HL-60 (cell line): ENCODE measurements around the gene ARMC9.

Source experiments
- GABPA ChIP-seq: IDR thresholded peaks from 2 replicates; pipeline ENCODE4 v1.6.1; 2012; ENCODE audit warnings: low read depth
- POLR2AphosphoS5 ChIP-seq: IDR thresholded peaks from 2 replicates; pipeline ENCODE4 v1.6.1; 2012; ENCODE audit warnings: low read depth
- TF ChIP-seq, protein P1 (sequence below): IDR thresholded peaks from one replicate; pipeline ENCODE4 v1.5.1; 2011; ENCODE audit warnings: low read length, control low read depth, inconsistent platforms; ENCODE audit not compliant: insufficient read depth

DNA sequence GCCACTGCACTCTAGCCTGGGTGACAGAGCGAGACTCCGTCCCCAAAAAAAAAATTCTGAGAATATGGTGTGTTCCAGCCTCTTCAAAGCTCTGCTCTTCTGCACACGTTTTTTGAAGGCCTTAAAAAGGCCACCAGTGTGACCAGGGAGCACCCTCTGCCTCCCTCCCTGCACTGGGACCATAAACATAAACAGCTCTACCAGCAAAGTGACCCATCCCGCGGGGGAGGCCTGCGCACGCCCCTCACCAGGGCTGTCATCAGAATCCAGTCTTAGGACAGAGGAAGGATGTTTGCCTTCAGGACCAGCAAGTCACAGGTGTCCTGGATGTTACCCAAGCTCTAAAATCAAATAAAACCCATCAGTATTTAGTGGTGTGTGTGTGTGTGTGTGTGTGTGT is 173.9 kb downstream of the ARMC9 start:
- TF ChIP-seq GABPA (no peak), POLR2AphosphoS5 (no peak)
- TF ChIP-seq, protein P1, sequence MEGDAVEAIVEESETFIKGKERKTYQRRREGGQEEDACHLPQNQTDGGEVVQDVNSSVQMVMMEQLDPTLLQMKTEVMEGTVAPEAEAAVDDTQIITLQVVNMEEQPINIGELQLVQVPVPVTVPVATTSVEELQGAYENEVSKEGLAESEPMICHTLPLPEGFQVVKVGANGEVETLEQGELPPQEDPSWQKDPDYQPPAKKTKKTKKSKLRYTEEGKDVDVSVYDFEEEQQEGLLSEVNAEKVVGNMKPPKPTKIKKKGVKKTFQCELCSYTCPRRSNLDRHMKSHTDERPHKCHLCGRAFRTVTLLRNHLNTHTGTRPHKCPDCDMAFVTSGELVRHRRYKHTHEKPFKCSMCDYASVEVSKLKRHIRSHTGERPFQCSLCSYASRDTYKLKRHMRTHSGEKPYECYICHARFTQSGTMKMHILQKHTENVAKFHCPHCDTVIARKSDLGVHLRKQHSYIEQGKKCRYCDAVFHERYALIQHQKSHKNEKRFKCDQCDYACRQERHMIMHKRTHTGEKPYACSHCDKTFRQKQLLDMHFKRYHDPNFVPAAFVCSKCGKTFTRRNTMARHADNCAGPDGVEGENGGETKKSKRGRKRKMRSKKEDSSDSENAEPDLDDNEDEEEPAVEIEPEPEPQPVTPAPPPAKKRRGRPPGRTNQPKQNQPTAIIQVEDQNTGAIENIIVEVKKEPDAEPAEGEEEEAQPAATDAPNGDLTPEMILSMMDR, result no peak
